ENCODE data around the gene GPBP1L1. TPM values are rescaled to one million over a fixed set of nuclear protein-coding genes. Genes with fewer than 3 reads are reported as not detected.

GPBP1L1 gene
- total and polyA plus RNA-seq, 2 of the 13 experiments (the other 11 are each of a cell fraction or from before 2014, with no cell fraction given), result 45.9 to 86.1 TPM

- TF ChIP-seq ZNF142 (CRISPR knock-in tag; IDR thresholded peaks at IDR 0.05), result peak; percentile 25; the same call in 1 of the 2 replicates
- no peak for TF ChIP-seq FOXP1 (IDR thresholded peaks at IDR 0.05)
- TF ChIP-seq FOXP1 (CRISPR knock-in tag; IDR thresholded peaks at IDR 0.05), result no peak
- no peak for TF ChIP-seq ZNF784 (CRISPR knock-in tag; IDR thresholded peaks at IDR 0.05; ENCODE audit: borderline replicate concordance)
- no peak for TF ChIP-seq NR2F2 (IDR thresholded peaks at IDR 0.05; ENCODE audit: borderline replicate concordance, low read depth)
- no peak for TF ChIP-seq ZNF251 (CRISPR knock-in tag; IDR thresholded peaks at IDR 0.05)
- 0 out of 2 replicates have a peak, but pooled peaks have one; percentile 53 for TF ChIP-seq ZNF558 (CRISPR knock-in tag; IDR thresholded peaks at IDR 0.05; ENCODE audit: borderline replicate concordance)
- TF ChIP-seq DMTF1 (CRISPR knock-in tag; IDR thresholded peaks at IDR 0.05), result no peak
- TF ChIP-seq ZNF569 (CRISPR knock-in tag; IDR thresholded peaks at IDR 0.05; ENCODE audit: borderline replicate concordance), result no peak
- peak; percentile 79 for TF ChIP-seq DRAP1 (CRISPR knock-in tag; IDR thresholded peaks at IDR 0.05)
- no peak; the same call in 1 of the 2 replicates for TF ChIP-seq RFX5 (IDR thresholded peaks at IDR 0.05; ENCODE audit: low read depth, low read length)
- TF ChIP-seq ZSCAN30 (CRISPR knock-in tag; IDR thresholded peaks at IDR 0.05), result no peak
- no peak for TF ChIP-seq ARNTL (CRISPR knock-in tag; IDR thresholded peaks at IDR 0.05)
- peak; percentile 28; the same call in 1 of the 2 replicates for TF ChIP-seq KDM2A (CRISPR knock-in tag; IDR thresholded peaks at IDR 0.05; ENCODE audit: borderline replicate concordance, low read depth)
- TF ChIP-seq ZNF468 (CRISPR knock-in tag; IDR thresholded peaks at IDR 0.05), result no peak
- no peak for TF ChIP-seq ZNF180 (CRISPR knock-in tag; IDR thresholded peaks at IDR 0.05; ENCODE audit: borderline replicate concordance, low read depth)
- TF ChIP-seq TOE1 (CRISPR knock-in tag; IDR thresholded peaks at IDR 0.05), result no peak
- TF ChIP-seq ZNF839 (CRISPR knock-in tag; IDR thresholded peaks at IDR 0.05; ENCODE audit: borderline replicate concordance), result no peak; the same call in 1 of the 2 replicates
- TF ChIP-seq SP5 (CRISPR knock-in tag; IDR thresholded peaks at IDR 0.05; ENCODE audit: borderline replicate concordance, low read depth), result no peak
- TF ChIP-seq ZNF576 (CRISPR knock-in tag; IDR thresholded peaks at IDR 0.05), result peak; percentile 16; the same call in 1 of the 2 replicates
Measured at GRCh38 chr1:45583666-45584350, 102.5 kb downstream of the GPBP1L1 start, which contains the start of gene NASP (continued).
